Left kidney (tissue), 2 donors: ENCODE measurements around the gene LYRM4. TPM values are rescaled to one million over a fixed set of nuclear protein-coding genes. Genes with fewer than 3 reads are reported as not detected.
"Not testable (repeated sequence)": the region's sequence is repeated elsewhere in the genome, so short reads cannot be mapped to it uniquely, and the experiment has no call there.

ENCODE experiments used
- DNase-seq: peaks from one replicate; pipeline ENCODE4 v3.0.0-alpha.2; 2013
- polyA plus RNA-seq: library from polyadenylated mRNA; unstranded; fragments of 120-200 nt; gene quantifications from one replicate; pipeline ENCODE4 v1.2.1, GENCODE V29; 2013; ENCODE audit not compliant: insufficient read length

LYRM4 gene
- polyA plus RNA-seq, 1 donor: 38.3 TPM

DNA sequence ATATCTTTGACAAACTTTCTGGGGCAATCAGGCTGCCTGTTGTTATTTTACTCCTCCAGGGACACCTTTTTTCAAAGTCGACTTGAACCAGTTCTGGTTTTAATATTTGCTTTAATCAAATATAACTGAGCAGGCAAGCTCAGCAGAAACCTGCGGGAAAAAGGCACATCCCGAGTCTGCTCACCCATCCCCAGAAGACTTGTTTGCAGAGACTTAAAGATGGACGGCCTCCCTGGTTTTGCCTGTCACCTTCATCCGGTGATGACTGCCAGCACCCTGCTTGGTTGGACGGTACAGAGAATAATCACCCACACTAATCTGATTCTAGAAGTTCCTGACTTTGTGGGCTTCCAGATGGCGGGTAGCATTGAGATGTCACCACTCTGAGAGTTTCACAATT lies 138.8 kb downstream of the LYRM4 start:
- no peak for DNase-seq

DNA sequence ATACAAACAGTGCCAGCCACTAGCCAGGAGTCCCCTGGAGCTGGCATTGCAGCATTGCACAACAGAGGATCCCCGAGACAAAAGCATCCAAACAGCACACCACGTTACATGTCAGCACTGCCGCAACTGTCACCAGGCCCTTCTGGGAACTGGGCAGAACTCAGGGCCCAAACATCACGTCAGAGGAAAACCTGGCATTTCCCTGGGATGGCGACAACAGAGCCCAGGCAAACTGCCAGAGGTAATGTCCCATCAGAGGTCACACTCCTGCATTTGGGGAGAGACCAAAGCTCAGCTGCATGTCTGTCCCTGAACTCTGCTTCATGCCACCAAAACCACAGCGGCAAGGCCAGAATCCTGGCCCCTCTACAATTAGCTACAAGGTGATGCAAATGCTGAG lies 139.3 kb downstream of the LYRM4 start:
- DNase-seq: no peak

DNA sequence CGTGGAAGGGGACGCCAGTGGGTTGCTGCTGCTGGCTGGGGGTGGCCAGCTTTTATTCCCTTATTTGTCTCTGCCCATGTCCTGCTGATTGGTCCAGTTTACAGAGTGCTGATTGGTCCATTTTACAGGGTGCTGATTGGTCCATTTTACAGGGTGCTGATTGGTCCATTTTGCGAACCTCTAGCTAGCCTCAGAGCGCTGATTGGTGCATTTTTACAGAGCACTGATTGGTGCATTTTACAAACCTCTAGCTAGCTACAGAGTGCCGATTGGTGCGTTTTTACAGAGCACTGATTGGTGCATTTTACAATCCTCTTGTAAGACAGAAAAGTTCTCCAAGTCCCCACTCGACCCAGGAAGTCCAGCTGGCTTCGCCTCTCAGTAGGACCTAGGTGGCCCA lies 140.2 kb downstream of the LYRM4 start:
- DNase-seq: not testable (repeated sequence)

DNA sequence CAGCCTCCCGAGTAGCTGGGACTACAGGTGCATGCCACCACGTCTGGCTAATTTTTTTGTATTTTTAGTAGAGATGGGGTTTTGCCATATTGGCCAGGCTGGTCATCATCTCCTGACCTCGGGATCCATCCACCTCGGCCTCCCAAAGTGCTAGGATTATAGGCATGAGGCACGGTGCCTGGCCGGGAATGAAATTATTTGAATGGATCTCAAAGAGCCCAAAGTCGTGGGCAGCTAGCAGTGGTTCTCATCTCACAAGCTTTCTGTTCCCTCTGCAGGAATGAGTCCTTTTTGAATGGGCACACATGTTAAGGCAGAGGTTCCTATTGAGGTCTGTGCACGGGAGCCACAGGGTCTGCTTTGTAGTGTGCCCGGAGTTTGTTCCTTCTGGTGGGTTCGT lies 140.7 kb downstream of the LYRM4 start:
- DNase-seq: no peak

DNA sequence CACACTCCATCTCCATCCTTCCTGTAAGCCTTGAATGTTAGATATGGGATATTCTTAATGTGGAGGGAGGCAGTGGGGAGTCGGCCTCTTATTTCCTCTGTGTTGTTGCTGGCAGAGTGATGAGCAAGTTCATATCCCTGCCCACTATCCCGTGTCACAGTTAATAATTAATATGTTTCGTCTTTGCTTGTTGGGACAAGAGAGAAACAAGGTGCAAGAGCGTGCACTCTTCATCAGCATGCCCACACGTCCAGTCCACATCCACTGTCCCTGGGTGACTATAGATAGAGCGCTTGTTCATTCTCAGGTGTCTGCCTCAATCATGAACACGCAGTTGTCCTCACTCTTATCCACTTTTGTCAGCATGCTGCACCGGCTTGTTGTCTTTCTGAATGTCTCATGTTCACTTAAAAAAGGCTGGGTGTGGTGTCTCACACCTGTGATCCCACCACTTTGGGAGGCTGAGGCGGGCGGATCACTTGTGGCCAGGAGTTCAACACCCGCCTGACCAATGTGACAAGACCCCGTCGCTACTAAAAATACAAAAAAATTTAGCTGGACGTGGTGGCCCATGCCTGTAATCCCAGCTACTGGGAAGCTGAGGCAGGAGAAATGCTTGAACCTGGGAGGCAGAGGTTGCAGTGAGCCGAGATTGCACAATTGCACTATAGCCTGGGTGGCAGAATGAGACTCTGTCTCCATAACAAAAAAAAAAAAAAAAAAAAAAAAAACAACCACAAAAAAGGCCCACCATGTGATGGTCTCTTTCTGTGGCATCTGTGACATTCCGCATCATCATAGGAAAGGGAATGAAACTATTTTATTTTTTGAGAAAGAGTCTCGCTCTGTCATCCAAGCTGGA lies 141.4 kb downstream of the LYRM4 start:
- no peak for DNase-seq

DNA sequence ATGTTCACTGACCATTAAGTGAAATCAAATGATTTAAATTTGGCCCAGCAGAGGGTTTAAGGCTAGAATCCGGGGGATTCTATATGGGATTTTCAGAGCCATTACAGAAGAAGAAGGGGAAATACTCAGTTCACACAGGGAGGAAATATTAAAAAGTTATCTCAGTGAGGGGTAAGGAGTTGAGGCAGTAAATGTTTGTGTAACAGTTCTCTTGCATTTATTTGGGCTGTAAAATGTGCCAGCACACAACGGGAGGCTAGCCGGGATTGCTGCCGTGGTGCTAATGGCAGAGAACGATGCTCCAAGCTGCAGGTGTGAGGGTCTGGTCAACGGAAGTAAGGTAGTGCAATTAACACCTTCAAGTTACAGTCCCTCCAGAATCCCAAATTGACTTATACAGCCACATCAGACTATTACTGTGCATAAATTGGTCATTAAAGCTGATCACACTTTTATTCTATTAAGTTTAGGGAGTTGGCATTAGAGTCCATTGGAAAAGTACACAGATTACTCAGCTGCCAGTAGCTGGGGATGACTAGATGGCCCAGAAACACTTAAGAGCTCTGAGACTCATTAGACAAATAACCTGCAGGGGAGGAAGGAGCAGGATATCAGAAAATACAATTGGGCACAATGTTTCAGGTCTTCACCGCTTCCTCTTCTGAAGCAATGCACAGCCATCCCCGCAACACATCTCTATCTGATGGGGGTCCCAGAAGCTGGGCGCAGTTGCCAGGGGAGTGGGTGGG lies 144.3 kb downstream of the LYRM4 start:
- no peak for DNase-seq

DNA sequence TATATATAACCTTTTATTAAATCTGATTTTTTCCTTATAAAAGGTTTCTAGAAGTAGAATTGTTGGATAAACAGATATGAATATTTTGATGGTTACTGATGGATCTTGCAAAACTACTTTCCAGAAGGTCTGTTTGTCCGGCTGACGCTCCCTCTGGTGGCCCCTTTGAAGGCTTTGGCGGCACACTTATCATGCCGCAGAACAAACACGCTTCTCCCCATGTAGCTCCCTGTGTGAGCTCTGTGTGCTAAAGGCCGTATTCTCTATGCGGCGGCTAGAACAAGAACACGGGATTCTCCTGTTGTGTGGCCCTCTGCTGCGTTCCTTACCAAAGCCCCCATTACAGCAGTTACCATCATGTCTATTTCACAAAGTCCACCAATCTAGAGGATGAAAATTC lies 145.6 kb downstream of the LYRM4 start:
- no peak for DNase-seq

DNA sequence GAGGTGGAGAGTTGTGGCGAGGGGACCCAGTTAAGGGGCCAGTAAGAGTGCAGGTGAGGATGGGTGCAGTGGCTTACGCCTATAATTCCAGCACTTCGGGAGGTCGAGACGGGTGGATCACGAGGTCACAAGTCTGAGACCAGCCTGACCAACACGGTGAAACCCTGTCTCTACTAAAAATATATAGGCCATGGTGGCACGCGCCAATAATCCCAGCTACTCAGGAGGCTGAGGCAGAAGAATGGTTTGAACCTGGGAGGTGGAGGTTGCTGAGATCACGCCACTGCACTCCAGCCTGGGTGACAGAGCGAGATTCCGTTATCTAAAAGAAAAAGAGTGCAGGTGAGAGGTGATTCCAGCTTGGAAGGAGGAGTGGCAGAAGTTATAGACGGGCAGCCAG lies 147.7 kb downstream of the LYRM4 start:
- DNase-seq: no peak

DNA sequence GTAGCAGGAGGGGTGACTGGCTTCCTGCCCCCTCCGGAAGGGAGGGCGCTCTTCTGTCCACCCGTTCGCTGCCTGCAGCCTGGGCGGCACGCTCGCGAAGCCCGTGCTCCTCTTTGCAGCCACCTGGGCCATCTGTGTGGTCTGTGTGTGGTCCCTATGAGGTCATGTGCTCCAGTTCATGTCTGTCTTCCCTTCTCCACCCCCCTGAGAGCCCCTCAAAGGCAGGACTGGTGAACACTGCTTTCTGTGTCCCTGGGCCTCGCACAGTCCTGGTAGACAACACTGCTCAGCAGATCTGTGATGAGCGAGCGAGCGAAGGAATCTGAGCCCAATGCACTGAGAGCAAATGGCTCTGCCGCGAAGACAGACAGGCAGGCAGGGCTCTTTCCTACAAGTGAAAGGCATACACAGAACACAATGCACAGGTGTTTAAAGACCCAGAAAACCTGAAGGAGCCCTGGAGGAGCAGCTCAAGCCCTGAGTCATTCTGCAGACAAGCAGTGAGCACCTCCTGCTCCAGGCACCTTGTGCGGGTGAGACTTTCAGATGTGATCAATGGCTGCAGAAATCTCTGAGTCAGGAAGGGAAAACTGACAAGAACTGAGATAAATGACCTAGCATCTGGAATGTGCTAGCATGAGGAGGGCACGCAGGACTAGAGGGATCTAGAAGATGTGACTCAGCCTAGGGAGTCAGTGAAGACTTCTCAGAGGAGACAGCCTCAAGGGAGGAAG lies 148.5 kb downstream of the LYRM4 start:
- DNase-seq: no peak

DNA sequence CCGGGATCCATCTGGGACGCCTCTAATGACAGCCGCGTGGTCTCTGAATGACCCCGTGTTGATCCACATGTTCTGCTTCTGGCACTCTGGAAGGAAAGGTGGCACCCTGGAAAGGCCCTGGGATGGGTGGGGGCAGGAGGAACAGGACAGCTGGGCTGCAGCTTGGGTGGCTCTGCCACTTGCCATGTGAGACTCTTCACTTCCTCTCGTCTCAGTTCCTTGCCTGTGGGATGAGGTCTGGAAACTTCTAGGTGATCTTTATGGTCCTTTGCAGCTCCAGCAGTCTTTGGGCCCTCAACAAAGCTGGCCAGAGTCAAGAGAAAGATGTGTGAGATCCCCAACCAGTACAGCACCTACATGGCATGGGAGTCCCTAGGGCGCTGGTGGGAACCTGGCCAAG lies 149.1 kb downstream of the LYRM4 start:
- no peak for DNase-seq

DNA sequence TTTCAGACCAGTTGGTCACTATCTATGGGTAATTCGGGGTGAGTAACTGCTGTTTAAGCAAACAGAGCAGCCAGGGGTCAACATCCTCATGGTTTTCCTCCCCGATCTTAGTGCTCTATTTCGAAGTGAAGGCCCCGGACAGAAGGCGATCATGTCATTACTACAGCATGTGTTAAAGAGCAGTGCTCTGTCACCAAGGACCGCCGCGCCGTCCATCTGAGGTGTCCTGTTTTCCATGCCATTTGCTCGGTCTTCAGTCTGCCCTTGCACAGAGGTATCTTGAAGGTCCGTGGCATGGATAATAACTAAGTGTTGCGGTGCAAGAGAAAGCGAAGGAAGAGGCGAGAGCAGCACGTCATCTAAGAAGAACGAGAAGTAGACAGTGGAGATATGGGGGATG lies 150.5 kb downstream of the LYRM4 start:
- DNase-seq: no peak

DNA sequence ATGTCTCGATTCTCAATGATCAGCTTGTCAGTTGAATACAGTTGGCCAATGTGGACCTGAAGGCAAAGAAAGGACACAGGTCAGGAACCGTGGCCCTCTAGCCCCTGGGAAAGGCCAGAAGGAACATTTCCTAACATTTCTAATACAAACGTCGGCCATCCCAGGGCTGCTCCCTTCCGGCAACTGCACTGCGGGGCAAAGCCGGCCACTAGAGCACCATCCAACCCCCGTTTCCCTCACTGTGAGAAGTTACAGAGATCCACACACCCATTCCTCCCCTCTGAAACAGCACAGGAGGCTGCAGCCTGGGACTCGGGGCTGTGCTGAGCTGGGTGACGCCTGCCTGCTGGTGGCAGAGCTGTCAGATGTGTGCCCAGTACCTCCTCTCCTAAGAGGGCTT lies 151.3 kb downstream of the LYRM4 start:
- no peak for DNase-seq

DNA sequence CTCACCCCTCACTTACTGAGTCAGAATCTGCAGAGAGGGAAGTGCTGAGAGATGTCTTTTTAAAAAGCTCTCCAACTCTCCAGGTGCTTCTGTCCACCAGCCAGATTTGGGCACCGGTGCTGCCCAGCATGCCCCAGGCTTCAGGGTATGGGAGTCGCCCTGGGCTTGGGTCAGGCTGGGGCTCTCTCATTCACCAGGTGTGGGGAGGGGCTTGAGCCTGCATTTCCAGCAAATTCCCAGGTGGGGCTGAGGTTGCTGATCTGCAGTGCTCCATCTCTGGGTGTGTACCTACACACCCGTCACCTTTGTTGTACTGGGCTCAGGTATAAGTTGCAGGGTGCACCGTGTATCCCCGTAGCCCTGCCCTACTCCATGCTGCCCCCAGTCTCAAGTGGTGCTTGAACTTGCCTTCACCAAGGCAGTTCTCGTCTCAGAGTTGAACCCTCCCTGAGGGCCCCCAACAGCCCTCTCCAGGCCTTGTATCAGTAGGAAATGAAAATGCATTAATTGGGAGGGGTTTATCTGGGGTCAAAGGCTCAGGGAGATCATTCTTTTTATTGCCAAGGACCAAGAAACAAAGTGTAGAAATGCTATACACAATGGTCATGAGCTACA lies 152.1 kb downstream of the LYRM4 start:
- no peak for DNase-seq

DNA sequence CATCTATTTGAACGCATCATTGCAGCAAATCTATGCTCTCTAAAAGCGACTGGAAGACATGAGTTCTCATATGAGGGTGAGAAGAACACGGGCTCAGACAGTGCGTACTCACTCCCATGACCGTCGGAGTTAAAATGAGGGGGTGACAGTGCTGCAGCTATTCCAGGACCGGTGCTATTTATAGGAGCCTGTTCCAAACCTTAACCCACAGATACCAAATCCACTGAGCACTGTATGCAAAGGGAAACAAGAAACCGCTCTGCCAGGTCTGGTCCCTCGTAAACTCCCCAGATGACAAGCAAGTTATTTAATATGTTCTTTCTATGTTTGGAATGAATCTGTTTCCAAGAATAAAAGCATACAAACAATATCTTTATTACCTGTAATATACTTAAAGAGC lies 152.7 kb downstream of the LYRM4 start:
- no peak for DNase-seq

DNA sequence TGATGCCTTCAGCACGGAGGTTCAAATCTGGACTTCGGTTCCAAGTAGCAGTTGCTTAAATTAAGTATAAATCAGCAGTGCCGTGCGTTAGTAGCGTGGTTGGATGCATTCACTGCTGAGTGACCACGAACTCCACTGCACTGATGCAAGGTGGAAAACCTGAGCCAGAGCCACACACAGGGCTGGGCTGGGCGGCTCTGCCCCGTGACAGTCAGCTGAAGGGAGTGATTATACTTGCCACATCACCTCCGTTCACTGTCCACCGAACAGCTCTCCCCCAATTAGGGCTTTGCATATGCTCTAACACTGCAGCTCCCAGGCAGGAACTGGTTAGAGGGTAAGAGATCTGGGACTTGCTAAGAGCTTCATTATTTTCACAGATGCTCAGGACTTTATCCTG lies 153.4 kb downstream of the LYRM4 start:
- DNase-seq: peak; percentile 29

DNA sequence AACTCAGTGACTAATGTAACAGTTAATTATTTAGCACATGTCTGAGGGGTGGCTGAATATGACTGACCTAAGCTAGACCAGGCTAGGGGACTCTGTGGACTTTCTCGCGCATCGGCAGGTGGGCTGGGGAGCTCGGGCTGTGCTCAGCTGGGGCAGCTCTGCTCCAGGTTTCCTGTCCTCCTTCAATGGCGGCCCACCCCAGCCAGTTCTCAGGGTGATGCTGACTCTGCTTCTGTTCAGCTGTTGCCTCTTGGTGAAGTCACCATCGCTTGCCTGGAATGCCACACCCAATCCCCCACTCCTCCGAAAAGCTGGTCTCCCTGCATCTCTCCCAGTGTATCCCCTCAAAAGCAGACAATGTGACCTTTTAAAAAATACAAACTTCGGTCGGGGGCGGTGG lies 155.6 kb downstream of the LYRM4 start:
- no peak for DNase-seq

DNA sequence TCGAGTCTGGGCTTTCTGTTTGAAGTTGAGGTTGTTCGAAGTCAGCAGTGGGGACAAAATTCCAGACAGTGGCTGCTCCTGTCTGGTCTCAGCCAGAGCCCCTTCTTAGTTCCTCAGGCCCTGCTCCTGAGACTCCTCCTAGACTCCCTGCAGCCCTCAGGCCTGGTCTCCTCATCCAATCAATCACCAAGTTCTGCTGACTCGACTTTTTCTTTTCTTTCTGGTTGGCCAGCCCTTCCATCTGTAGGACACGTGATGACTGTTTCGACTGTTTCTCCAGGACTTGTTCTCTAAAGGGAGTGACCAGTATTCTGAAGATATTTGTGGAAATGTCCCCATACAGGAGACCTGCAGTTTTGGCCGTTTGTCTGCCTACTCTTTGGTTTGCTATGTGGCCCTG lies 156.1 kb downstream of the LYRM4 start:
- no peak for DNase-seq

DNA sequence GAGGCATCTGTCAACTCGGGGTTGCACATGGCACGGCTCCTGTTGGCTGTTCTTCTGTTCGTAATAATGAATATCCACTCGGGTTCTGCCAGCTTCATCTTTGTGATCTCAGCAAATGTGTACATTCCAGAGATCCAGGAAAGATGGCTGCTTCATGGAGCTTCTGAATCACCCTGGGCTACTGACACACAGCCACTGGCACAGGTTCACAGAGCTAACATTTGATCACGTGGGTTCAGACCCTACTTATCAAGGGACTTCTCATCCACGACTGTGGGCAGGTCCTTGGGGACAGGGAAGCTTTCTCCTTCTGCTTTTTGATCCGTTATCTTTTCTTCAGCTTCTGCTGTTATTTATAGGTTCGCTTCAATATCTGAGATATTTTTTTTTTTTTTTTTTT lies 157.5 kb downstream of the LYRM4 start:
- no peak for DNase-seq

DNA sequence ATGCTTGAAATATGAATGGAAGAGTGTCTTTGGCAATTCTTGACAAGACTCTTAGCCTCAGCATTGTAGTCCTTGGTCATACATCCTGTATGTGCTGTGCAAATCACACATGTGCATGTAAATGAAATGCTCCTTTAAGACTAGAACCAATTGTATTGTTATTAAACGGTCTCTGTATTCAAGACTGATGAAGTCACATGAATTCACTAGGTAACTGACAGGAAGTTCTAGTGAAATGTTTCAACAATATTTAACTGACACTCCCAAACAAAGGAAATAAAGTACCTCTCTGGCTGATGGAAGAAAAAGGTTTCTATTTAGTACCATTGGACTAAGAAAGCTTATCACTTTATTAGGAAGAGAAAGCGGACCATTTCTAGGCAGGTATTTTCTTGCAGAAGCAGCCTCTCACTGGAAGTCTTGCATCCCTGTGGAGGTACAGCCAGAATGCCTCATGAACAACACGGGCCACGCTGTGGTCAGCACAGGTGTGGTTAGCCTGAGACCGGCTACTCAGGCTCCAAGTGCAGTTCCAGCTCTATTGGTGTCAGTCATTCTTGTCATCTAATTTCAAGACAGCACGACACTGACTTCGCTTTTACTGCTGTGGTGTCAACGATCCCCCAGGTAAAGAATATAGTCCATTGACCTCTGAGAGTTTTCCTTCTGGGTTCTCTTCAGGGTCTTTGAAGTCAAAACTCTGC lies 158.3 kb downstream of the LYRM4 start:
- no peak for DNase-seq

DNA sequence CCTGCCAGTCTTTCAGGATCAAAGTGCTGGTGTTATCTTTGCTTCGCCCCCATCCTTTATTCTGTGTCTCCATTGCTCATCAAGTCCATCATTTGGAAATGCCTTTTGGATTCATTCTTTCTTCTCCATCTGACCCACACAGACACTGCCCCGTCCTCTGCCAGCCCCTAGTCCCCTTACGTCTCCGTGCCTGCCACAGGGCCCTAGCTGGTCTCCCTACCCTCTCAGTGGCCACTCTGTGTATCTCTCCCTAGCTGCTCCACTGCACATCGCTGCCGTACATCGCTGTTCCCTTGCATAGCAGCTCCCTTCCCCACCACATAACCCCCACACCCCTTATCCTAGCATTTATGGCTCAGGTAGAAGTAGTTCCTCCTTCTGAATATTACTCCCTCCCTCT lies 159.9 kb downstream of the LYRM4 start:
- DNase-seq: no peak

DNA sequence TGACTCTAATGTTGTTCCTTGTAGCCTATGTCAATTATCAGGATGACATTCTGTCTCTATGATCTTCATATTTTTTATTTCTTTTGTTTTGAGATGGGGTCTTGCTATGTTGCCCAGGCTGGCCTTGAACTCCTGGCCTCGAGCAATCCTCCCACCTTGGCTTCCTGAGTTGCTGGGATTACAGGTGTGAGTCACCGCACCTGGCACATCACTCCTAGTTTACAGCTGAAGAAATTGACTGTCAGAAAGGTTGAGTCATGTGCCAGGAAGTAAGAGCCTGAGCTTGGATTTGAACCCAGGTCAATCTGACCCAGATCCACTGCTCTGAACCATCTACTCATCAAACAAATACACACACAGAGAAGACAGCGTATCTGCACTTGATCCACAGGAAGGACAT lies 161.2 kb downstream of the LYRM4 start:
- no peak for DNase-seq
